Measurements from ENCODE around the gene NUDT22. TPM values are rescaled to one million over a fixed set of nuclear protein-coding genes. Genes with fewer than 3 reads are reported as not detected.

NUDT22 gene
- total and polyA plus RNA-seq, 7 experiments from 2014 or later: 40.7 to 94.0 (median 56.9) TPM

DNA sequence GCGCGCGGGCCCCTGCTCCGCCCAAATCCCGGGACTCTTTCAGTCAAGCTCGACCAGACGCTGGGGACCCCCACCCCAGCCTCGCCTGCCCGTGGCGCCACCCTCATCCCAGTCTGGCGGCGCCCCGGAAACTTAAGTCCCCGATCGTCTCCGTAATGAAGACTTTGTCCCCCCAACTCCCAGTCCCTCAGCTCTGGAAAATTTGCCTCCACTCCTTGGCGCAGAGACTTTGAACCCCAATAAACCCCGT lies 25.6 kb downstream of the NUDT22 start:
- ATAC-seq (peak; percentile 1), DNase-seq (peak in 1 of 9 donors; percentile 22)
- H3K9me3 Mint-ChIP-seq: peaks cover 0 to 2% (median 0%) of the 10 kb centered on the region in 11 donors
- Histone ChIP-seq H3K9me3 (ENCODE audit: control insufficient read depth in 2 of 3, low read length in 3 of 3) (no peaks in the 10 kb centered on the region), H3K4me3 (ENCODE audit: low read length) (peak overlapping the region; percentile 69), H3K4me1 (ENCODE audit: control insufficient read depth in 2 of 2, insufficient read depth in 2 of 2, low read length in 2 of 2) (peaks cover 13 to 16% of the 10 kb centered on the region in 2 donors), H3K36me3 (ENCODE audit: control insufficient read depth in 2 of 3, insufficient read depth in 3 of 3, low read length in 3 of 3) (no peaks in the 10 kb centered on the region), H3K27ac (ENCODE audit: low read depth, low read length) (peak overlapping the region; percentile 59), H3K27me3 (ENCODE audit: control insufficient read depth in 2 of 2, insufficient read depth in 2 of 2, low read length in 2 of 2) (no peaks in the 10 kb centered on the region)
- CTCF ChIA-PET: interaction anchor here (0.6 to 3.7 kb wide), 6 partner anchors 10 to 317 kb away, joined by 3 to 31 read pairs (median 8); partner anchors contain the start of genes FERMT3 and FKBP2
- H3K27ac Mint-ChIP-seq: peak overlapping the region in 4 of 9 donors; percentile 71 to 84 (median 74)
- H3K36me3 Mint-ChIP-seq: no peaks in the 10 kb centered on the region
- H3K27me3 Mint-ChIP-seq: peaks cover 0 to 3% (median 0%) of the 10 kb centered on the region in 5 donors
- peaks cover 7 to 41% (median 14%) of the 10 kb centered on the region in 7 donors for H3K4me1 Mint-ChIP-seq
- peak overlapping the region; percentile 81 to 96 (median 86) for H3K4me3 Mint-ChIP-seq
- POLR2A ChIA-PET: interaction anchor here (0.7 to 12.3 kb wide), 9 partner anchors 8 to 886 kb away, joined by 3 to 154 read pairs (median 4); partner anchors contain the start of genes BAD, FERMT3, GPR137 and NUDT22
- intact Hi-C loops (cut with micrococcal nuclease): loop anchor here (1.0 kb wide), 5 partner anchors 10 to 50 kb away; partner anchors contain the start of genes FKBP2 (in 1 of the 2) and GPR137 (in 1 of the 2)

DNA sequence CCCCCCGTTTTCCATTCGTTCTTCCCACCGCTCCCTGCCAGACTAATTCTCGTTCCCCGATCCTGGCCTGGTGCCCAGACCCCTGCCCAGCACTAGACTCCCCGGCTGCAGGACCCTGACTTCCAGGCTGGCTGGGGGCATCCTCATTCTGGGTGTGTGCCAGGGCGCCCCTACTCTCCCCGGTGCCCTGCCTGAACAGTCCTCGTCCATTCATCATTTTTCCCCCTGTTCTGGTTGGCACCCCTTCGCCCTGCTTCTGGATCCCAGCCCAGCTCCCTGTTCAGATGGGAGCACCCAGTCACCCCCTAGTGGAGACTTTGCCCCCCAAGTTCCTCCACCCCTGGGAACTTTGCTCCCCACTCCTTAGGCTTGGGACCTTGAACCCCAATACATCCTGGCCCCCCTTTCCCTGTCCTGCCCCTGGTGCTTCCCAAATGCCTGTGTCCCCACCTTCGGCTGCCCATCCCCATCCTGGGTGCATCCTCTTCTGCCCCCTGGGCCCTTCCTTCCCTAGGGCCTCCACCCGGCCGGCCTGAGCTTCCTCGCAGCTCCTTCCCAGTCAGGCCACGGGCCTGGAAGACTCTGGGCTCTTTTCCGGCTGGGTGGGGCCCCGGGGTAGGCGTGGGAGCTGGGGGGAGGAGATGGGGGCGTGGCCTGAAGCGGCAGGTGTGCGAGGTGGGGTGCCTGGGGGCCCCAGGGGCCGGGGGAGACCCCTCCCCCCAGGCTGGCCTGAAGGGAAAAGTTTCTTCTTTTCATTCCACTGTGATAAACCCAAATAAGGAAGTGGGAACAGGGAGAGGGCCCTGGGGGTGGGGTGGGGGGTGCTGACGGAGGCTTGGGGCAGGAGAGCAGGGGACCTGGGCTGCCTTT lies 26.2 kb downstream of the NUDT22 start:
- peaks cover 0 to 3% (median 0%) of the 10 kb centered on the region in 5 donors for H3K27me3 Mint-ChIP-seq
- Histone ChIP-seq H3K9me3 (ENCODE audit: control insufficient read depth in 2 of 3, low read length in 3 of 3) (no peaks in the 10 kb centered on the region), H3K4me1 (ENCODE audit: control insufficient read depth in 2 of 2, insufficient read depth in 2 of 2, low read length in 2 of 2) (peaks cover 9 to 12% of the 10 kb centered on the region in 2 donors), H3K36me3 (ENCODE audit: control insufficient read depth in 2 of 3, insufficient read depth in 3 of 3, low read length in 3 of 3) (no peaks in the 10 kb centered on the region), H3K27me3 (ENCODE audit: control insufficient read depth in 2 of 2, insufficient read depth in 2 of 2, low read length in 2 of 2) (no peaks in the 10 kb centered on the region), H3K27ac (ENCODE audit: low read depth, low read length) (peak overlapping the region; percentile 59), H3K4me3 (ENCODE audit: low read length) (peak overlapping the region; percentile 69)
- peaks cover 0 to 2% (median 0%) of the 10 kb centered on the region in 11 donors for H3K9me3 Mint-ChIP-seq
- no peak for ATAC-seq
- ChIA-PET CTCF (interaction anchor here (0.5 to 3.7 kb wide), 7 partner anchors 11 to 318 kb away, joined by 3 to 31 read pairs (median 8); partner anchors contain the start of genes FERMT3 and FKBP2), POLR2A (interaction anchor here (0.5 to 12.3 kb wide), 10 partner anchors 8 to 886 kb away, joined by 3 to 154 read pairs (median 4); partner anchors contain the start of genes BAD, FERMT3, GPR137 and NUDT22)
- DNase-seq: peak in 1 of 9 donors; percentile 47
- H3K27ac Mint-ChIP-seq: peak overlapping the region in 7 of 9 donors; percentile 19 to 84 (median 71)
- H3K36me3 Mint-ChIP-seq: no peaks in the 10 kb centered on the region
- intact Hi-C loops (cut with micrococcal nuclease): no loop called here
- H3K4me3 Mint-ChIP-seq: peak overlapping the region; percentile 81 to 96 (median 86)
- H3K4me1 Mint-ChIP-seq: peaks cover 7 to 41% (median 14%) of the 10 kb centered on the region in 7 donors

DNA sequence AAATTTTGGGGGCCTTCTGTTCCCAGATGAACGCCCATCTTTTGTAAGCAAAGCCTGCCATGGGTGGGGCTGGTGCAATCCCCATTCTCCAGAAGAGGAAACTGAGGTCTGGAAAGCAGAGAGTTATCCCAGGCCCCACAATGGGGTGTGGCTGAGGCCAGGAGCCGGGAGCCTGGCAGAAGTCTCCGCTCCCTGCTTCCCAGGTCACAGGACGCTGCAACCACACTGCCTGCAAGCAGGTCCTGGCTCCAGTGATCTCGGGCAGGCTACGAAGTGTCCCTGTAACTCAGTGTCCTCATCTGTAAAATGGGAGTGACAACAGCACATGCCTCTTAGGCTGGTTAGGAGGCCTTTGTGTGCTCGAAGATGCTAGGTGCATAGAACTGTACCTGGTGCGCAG lies 27.0 kb downstream of the NUDT22 start:
- no peaks in the 10 kb centered on the region for H3K27me3 ChIP-seq (ENCODE audit: control insufficient read depth in 2 of 2, insufficient read depth in 2 of 2, low read length in 2 of 2)
- no peak for ATAC-seq
- H3K27ac ChIP-seq (ENCODE audit: low read depth, low read length): no peak overlapping the region
- H3K36me3 ChIP-seq (ENCODE audit: control insufficient read depth in 2 of 3, insufficient read depth in 3 of 3, low read length in 3 of 3): no peaks in the 10 kb centered on the region
- intact Hi-C loops (cut with micrococcal nuclease): no loop called here
- H3K4me1 ChIP-seq (ENCODE audit: control insufficient read depth in 2 of 2, insufficient read depth in 2 of 2, low read length in 2 of 2): peaks cover 9 to 12% of the 10 kb centered on the region in 2 donors
- H3K27me3 Mint-ChIP-seq: peaks cover 0 to 3% (median 0%) of the 10 kb centered on the region in 5 donors
- no peaks in the 10 kb centered on the region for H3K36me3 Mint-ChIP-seq
- peaks cover 2 to 37% (median 12%) of the 10 kb centered on the region in 7 donors for H3K4me1 Mint-ChIP-seq
- no peak overlapping the region for H3K27ac Mint-ChIP-seq
- no peak overlapping the region for H3K4me3 ChIP-seq (ENCODE audit: low read length)
- H3K9me3 Mint-ChIP-seq: peaks cover 0 to 2% (median 0%) of the 10 kb centered on the region in 11 donors
- ChIA-PET CTCF (interaction anchor here (3.7 kb wide), 1 partner anchor 47 kb away, joined by 31 read pairs; the partner anchor contains the start of gene FERMT3), POLR2A (interaction anchor here (12.3 kb wide), 1 partner anchor 16 kb away, joined by 154 read pairs; no protein-coding TSS in a partner anchor)
- H3K9me3 ChIP-seq (ENCODE audit: control insufficient read depth in 2 of 3, low read length in 3 of 3): no peaks in the 10 kb centered on the region
- no peak for DNase-seq
- peak overlapping the region in 6 of 10 donors; percentile 14 to 91 (median 33) for H3K4me3 Mint-ChIP-seq

DNA sequence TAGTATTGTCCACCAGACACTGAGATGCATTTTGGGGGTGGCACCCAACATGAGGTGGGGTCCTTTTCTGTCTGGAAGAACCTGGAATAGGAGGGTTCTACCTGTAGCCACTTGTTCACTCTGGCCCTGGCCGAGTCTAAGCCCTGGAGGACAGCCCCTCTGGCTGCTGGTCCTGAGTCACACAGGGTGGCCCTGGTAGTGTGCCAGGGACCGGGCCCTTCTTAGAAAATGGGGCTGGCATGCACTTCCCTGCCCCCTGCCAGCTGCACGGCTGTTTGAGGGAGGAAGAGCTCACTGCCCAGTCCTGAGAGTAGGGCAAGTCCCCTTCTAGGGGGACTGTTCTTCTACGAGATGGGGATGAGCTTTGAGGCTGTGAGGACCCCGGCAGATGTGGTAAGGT lies 27.4 kb downstream of the NUDT22 start:
- Histone ChIP-seq H3K9me3 (ENCODE audit: control insufficient read depth in 2 of 3, low read length in 3 of 3) (no peaks in the 10 kb centered on the region), H3K27ac (ENCODE audit: low read depth, low read length) (no peak overlapping the region), H3K27me3 (ENCODE audit: control insufficient read depth in 2 of 2, insufficient read depth in 2 of 2, low read length in 2 of 2) (no peaks in the 10 kb centered on the region), H3K4me1 (ENCODE audit: control insufficient read depth in 2 of 2, insufficient read depth in 2 of 2, low read length in 2 of 2) (peaks cover 9 to 12% of the 10 kb centered on the region in 2 donors), H3K36me3 (ENCODE audit: control insufficient read depth in 2 of 3, insufficient read depth in 3 of 3, low read length in 3 of 3) (peaks cover 0 to 2% (median 0%) of the 10 kb centered on the region in 3 experiments), H3K4me3 (ENCODE audit: low read length) (no peak overlapping the region)
- Mint-ChIP-seq H3K36me3 (no peaks in the 10 kb centered on the region), H3K9me3 (peaks cover 0 to 2% (median 0%) of the 10 kb centered on the region in 11 donors), H3K4me1 (peaks cover 0 to 36% (median 11%) of the 10 kb centered on the region in 7 donors), H3K27ac (no peak overlapping the region), H3K27me3 (peaks cover 0 to 3% (median 0%) of the 10 kb centered on the region in 5 donors), H3K4me3 (peak overlapping the region in 5 of 10 donors; percentile 14 to 91 (median 21))
- intact Hi-C loops (cut with micrococcal nuclease): no loop called here
- DNase-seq (no peak), ATAC-seq (no peak)
- ChIA-PET POLR2A (no interaction called here), CTCF (interaction anchor here (1.0 kb wide), 1 partner anchor 49 kb away, joined by 3 read pairs; no protein-coding TSS in a partner anchor)

DNA sequence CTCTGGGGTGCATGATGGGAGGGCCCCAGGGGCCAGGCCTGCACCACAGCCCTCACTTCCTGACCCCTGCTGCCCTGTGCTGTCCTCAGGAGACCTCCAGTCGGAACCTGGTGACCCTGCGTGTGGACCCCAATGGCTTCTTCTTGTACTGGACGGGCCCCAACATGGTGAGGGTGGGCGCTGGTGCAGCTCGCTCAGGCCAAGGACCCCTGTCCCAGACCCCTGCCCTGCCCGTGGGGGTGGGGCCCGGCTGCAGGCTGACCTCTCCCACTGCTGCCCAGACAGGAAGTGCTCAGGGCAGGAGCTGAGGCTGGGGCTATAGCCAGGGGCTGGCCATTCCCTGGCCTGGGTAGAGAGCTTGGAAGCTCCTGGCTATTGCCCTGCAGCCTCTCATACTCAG lies 28.3 kb downstream of the NUDT22 start:
- H3K27ac Mint-ChIP-seq: no peak overlapping the region
- Histone ChIP-seq H3K27me3 (ENCODE audit: control insufficient read depth in 2 of 2, insufficient read depth in 2 of 2, low read length in 2 of 2) (no peaks in the 10 kb centered on the region), H3K27ac (ENCODE audit: low read depth, low read length) (no peak overlapping the region), H3K4me1 (ENCODE audit: control insufficient read depth in 2 of 2, insufficient read depth in 2 of 2, low read length in 2 of 2) (peaks cover 9 to 12% of the 10 kb centered on the region in 2 donors), H3K36me3 (ENCODE audit: control insufficient read depth in 2 of 3, insufficient read depth in 3 of 3, low read length in 3 of 3) (peaks cover 0 to 8% (median 0%) of the 10 kb centered on the region in 3 experiments), H3K4me3 (ENCODE audit: low read length) (no peak overlapping the region), H3K9me3 (ENCODE audit: control insufficient read depth in 2 of 3, low read length in 3 of 3) (no peaks in the 10 kb centered on the region)
- peaks cover 0 to 2% (median 0%) of the 10 kb centered on the region in 11 donors for H3K9me3 Mint-ChIP-seq
- ATAC-seq (no peak), DNase-seq (no peak)
- H3K4me3 Mint-ChIP-seq: no peak overlapping the region
- peaks cover 0 to 3% (median 0%) of the 10 kb centered on the region in 5 donors for H3K27me3 Mint-ChIP-seq
- intact Hi-C loops (cut with micrococcal nuclease): no loop called here
- H3K36me3 Mint-ChIP-seq: peaks cover 0 to under 1% (median 0%) of the 10 kb centered on the region in 5 donors
- ChIA-PET POLR2A (interaction anchor here (1.4 kb wide), 1 partner anchor 13 kb away, joined by 5 read pairs; the partner anchor contains the start of gene FKBP2), CTCF (interaction anchor here (1.0 kb wide), 1 partner anchor 50 kb away, joined by 3 read pairs; no protein-coding TSS in a partner anchor)
- H3K4me1 Mint-ChIP-seq: peaks cover 0 to 33% (median 11%) of the 10 kb centered on the region in 7 donors
